ENCODE data around the gene CYP1B1. TPM values are rescaled to one million over a fixed set of nuclear protein-coding genes. Genes with fewer than 3 reads are reported as not detected.

The CYP1B1 gene
- total and polyA plus RNA-seq, 8 donors, result 7.5 to 141 (median 23.6) TPM

- H3K27ac ChIP-seq, result peak overlapping the region in 1 of 5 donors; percentile 24
- no peak for TF ChIP-seq POLR2A (IDR thresholded peaks at IDR 0.05)
- TF ChIP-seq, protein P1, sequence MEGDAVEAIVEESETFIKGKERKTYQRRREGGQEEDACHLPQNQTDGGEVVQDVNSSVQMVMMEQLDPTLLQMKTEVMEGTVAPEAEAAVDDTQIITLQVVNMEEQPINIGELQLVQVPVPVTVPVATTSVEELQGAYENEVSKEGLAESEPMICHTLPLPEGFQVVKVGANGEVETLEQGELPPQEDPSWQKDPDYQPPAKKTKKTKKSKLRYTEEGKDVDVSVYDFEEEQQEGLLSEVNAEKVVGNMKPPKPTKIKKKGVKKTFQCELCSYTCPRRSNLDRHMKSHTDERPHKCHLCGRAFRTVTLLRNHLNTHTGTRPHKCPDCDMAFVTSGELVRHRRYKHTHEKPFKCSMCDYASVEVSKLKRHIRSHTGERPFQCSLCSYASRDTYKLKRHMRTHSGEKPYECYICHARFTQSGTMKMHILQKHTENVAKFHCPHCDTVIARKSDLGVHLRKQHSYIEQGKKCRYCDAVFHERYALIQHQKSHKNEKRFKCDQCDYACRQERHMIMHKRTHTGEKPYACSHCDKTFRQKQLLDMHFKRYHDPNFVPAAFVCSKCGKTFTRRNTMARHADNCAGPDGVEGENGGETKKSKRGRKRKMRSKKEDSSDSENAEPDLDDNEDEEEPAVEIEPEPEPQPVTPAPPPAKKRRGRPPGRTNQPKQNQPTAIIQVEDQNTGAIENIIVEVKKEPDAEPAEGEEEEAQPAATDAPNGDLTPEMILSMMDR (IDR thresholded peaks at IDR 0.05), result no peak
- TF ChIP-seq EP300 (IDR thresholded peaks at IDR 0.05), result no peak
- TF ChIP-seq POLR2AphosphoS5 (IDR thresholded peaks at IDR 0.05), result no peak
- peaks cover 0 to 18% (median 7%) of the 10 kb centered on the region in 4 donors for H3K36me3 ChIP-seq
- intact Hi-C loops (cut with DNase I; ENCODE audit: low total_unique reads), result no loop called here
- H3K4me1 ChIP-seq, result peaks cover 0 to 8% (median 0%) of the 10 kb centered on the region in 4 donors
- DNase-seq, result peak in 1 of 2 donors; percentile 33
- WGBS, 5 donors, result 77 to 89% (median 82%) methylated on average over 6 of the region's 6 CpGs
- H3K9me3 ChIP-seq, result no peaks in the 10 kb centered on the region
- no peak overlapping the region for H3K4me3 ChIP-seq
- H3K27me3 ChIP-seq, result no peaks in the 10 kb centered on the region
Measured at GRCh38 chr2:38066421-38067115, 9.4 kb downstream of the CYP1B1 start.

DNA sequence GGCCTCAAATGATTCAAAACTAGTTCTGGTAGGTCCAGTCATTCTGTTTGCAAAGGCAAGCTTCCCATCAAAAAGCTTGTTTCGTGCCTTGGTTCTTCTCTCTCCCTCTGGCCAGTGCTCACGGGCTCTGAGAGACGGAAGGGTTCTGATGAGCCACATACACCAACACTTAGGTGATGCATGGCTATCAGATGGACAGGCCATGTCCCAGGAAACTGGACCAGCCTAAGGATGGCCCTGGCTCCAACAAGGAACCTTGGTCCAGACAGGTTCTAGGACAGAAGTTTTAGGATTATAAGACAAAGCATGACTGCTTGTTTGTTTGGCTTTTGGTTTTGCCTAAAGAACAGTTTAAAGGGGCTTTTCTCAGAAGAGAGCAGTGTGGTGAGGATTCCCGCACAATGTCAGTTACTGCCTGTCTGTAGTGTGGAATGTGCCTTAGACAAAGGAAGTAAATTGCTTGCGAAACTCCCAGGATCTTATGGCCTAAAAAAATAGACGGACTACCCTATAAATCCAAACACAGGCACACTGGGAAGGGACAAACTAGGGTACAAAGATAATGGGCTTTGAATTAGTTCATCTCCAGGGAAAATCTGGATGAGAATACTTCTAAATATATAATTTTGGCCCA lies 10.3 kb downstream of the CYP1B1 start:
- intact Hi-C loops (cut with DNase I; ENCODE audit: low total_unique reads), result no loop called here
- WGBS, 5 donors, result 84 to 92% (median 89%) methylated on average over 6 of the region's 6 CpGs
- Histone ChIP-seq H3K4me3 (no peak overlapping the region), H3K36me3 (peaks cover 0 to 13% (median 5%) of the 10 kb centered on the region in 4 donors), H3K27me3 (no peaks in the 10 kb centered on the region), H3K27ac (peak overlapping the region in 1 of 5 donors; percentile 7), H3K4me1 (peaks cover 0 to 8% (median 0%) of the 10 kb centered on the region in 4 donors), H3K9me3 (no peaks in the 10 kb centered on the region)
- DNase-seq, result no peak
- TF ChIP-seq, protein P1 (IDR thresholded peaks at IDR 0.05), result no peak
- TF ChIP-seq POLR2A (IDR thresholded peaks at IDR 0.05) (no peak), EP300 (IDR thresholded peaks at IDR 0.05) (no peak), POLR2AphosphoS5 (IDR thresholded peaks at IDR 0.05) (no peak)

- peaks cover 0 to 8% (median 2%) of the 10 kb centered on the region in 4 donors for H3K36me3 ChIP-seq
- WGBS, 5 donors, result 67 to 77% (median 71%) methylated on average over 5 of the region's 5 CpGs
- DNase-seq, result peak in 1 of 2 donors; percentile 10
- H3K4me1 ChIP-seq, result peaks cover 0 to 8% (median 0%) of the 10 kb centered on the region in 4 donors
- intact Hi-C loops (cut with DNase I; ENCODE audit: low total_unique reads), result no loop called here
- TF ChIP-seq, protein P1 (IDR thresholded peaks at IDR 0.05), result no peak
- no peaks in the 10 kb centered on the region for H3K9me3 ChIP-seq
- no peaks in the 10 kb centered on the region for H3K27me3 ChIP-seq
- no peak overlapping the region for H3K4me3 ChIP-seq
- no peak overlapping the region for H3K27ac ChIP-seq
Measured at GRCh38 chr2:38064801-38065501, 11.0 kb downstream of the CYP1B1 start.

DNA sequence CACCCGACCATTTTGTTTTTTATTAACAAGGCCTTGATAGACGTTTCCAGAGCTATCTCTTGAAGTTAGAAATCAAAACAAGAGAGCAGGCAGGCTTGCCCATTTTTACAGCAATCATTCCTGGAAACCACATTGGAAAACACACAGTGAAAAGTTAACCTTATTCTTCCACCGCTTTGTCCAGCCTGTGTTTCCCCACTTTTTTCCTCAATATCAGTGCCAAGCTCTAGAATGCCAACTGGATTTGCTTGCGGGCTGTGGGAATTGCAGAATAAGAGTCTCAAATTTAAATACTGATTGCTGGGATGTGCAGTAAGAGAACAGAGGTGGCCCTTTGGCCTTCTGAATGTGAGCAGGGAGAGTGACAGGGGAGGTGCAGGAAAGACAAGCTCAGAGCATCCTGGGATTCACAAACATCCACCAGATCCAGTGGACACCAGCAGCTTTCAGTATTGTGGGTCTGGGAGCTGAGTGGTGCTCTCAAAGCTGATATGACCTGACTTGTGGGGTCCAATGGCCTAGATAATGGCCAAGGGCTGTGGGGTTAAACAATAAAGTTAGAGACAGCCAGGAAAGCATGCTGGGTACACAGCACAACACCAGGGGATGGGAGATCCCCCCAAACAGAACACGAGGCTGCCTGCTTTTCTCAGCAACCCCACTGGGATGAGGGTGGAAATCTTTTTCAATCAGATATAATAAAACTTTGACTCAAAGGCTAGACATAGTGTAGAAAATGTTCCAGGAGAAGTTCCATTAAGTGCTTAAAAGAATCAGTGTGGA lies 15.5 kb downstream of the CYP1B1 start:
- Histone ChIP-seq H3K27me3 (no peaks in the 10 kb centered on the region), H3K36me3 (peaks cover 0 to 8% (median 2%) of the 10 kb centered on the region in 4 donors), H3K4me3 (no peak overlapping the region), H3K4me1 (no peaks in the 10 kb centered on the region), H3K27ac (no peak overlapping the region), H3K9me3 (no peaks in the 10 kb centered on the region)
- intact Hi-C loops (cut with DNase I; ENCODE audit: low total_unique reads), result no loop called here
- 76 to 85% (median 78%) methylated on average over 5 of the region's 5 CpGs for WGBS, 5 donors
- no peak for DNase-seq
- TF ChIP-seq EP300 (IDR thresholded peaks at IDR 0.05), result no peak
- TF ChIP-seq, protein P1 (IDR thresholded peaks at IDR 0.05), result no peak
- TF ChIP-seq POLR2A (IDR thresholded peaks at IDR 0.05), result no peak
- no peak for TF ChIP-seq POLR2AphosphoS5 (IDR thresholded peaks at IDR 0.05)

Data from stomach (tissue), 9 donors.